ENCODE measurements around the gene MLLT6. TPM values are rescaled to one million over a fixed set of nuclear protein-coding genes. Genes with fewer than 3 reads are reported as not detected.

The MLLT6 gene
- total and polyA plus RNA-seq, 2 of the 13 experiments (the other 11 are each of a cell fraction or from before 2014, with no cell fraction given) = 50.7 to 69.5 TPM

DNA sequence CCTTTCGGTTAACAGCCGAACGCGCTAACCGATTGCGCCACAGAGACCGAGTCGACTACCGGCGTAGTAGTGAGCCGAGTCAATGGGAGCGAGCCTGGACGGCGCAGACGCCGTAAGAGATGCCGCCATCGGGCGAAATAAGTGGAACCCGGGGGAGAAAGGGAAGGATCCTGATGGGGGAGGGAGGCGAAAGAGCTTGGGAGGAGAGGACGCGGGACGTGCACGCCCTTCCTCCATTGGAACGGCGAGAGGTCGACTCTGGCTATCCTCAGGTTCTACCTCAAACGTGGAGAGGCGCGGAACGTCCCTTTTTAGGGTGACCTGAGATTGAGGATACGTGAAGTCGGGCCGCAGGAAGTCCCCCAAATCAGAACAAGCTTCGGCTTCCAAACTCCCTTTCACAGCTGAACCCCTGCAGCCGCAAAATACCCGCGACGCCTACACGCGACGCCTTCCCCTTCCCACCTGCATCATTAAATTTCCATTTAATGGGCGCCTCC is 46.8 kb downstream of the MLLT6 start (continued):
- TF ChIP-seq, protein P1, sequence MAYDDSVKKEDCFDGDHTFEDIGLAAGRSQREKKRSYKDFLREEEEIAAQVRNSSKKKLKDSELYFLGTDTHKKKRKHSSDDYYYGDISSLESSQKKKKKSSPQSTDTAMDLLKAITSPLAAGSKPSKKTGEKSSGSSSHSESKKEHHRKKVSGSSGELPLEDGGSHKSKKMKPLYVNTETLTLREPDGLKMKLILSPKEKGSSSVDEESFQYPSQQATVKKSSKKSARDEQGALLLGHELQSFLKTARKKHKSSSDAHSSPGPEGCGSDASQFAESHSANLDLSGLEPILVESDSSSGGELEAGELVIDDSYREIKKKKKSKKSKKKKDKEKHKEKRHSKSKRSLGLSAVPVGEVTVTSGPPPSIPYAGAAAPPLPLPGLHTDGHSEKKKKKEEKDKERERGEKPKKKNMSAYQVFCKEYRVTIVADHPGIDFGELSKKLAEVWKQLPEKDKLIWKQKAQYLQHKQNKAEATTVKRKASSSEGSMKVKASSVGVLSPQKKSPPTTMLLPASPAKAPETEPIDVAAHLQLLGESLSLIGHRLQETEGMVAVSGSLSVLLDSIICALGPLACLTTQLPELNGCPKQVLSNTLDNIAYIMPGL (CRISPR knock-in tag; IDR thresholded peaks at IDR 0.05; ENCODE audit: borderline replicate concordance in 1 of 2, low read depth in 1 of 2) = peak; percentile 99 to 100
- TF ChIP-seq, protein P2, sequence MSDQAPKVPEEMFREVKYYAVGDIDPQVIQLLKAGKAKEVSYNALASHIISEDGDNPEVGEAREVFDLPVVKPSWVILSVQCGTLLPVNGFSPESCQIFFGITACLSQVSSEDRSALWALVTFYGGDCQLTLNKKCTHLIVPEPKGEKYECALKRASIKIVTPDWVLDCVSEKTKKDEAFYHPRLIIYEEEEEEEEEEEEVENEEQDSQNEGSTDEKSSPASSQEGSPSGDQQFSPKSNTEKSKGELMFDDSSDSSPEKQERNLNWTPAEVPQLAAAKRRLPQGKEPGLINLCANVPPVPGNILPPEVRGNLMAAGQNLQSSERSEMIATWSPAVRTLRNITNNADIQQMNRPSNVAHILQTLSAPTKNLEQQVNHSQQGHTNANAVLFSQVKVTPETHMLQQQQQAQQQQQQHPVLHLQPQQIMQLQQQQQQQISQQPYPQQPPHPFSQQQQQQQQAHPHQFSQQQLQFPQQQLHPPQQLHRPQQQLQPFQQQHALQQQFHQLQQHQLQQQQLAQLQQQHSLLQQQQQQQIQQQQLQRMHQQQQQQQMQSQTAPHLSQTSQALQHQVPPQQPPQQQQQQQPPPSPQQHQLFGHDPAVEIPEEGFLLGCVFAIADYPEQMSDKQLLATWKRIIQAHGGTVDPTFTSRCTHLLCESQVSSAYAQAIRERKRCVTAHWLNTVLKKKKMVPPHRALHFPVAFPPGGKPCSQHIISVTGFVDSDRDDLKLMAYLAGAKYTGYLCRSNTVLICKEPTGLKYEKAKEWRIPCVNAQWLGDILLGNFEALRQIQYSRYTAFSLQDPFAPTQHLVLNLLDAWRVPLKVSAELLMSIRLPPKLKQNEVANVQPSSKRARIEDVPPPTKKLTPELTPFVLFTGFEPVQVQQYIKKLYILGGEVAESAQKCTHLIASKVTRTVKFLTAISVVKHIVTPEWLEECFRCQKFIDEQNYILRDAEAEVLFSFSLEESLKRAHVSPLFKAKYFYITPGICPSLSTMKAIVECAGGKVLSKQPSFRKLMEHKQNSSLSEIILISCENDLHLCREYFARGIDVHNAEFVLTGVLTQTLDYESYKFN (CRISPR knock-in tag; conservative IDR thresholded peaks at IDR 0.05) = no peak; the same call in 1 of the 2 replicates
- TF ChIP-seq U2AF2 (IDR thresholded peaks at IDR 0.05; ENCODE audit: low read depth, low read length) (no peak), REXO4 (CRISPR knock-in tag; IDR thresholded peaks at IDR 0.05; ENCODE audit: borderline replicate concordance) (peak; percentile 28; the same call in 1 of the 2 replicates)

Measured in HepG2 (cell line).